Cardiac fibroblast (primary cell): ENCODE results near the gene C5AR2.

Experiments
- DNase-seq, 2 donors: peaks; one replicate each; pipeline versions ENCODE4 v3.0.0 to v3.0.0-alpha.2; 2010; ENCODE audit warnings: low read depth in 2 of 2
- H3K4me3 ChIP-seq, 2 donors: replicated peaks in 1 of 2; 1 replicate in 1 of 2; 2 replicates in 1 of 2; pipeline ENCODE4 v1.5.1; 2011; ENCODE audit warnings: low read depth in 2 of 2, low read length in 2 of 2, mild to moderate bottlenecking in 2 of 2, moderate library complexity in 1 of 2
- TF ChIP-seq, protein P1 (sequence below): IDR thresholded peaks from one replicate; pipeline ENCODE4 v1.5.1; 2011; ENCODE audit warnings: low read depth, mild to moderate bottlenecking, low read length, inconsistent platforms

Gene C5AR2

DNA sequence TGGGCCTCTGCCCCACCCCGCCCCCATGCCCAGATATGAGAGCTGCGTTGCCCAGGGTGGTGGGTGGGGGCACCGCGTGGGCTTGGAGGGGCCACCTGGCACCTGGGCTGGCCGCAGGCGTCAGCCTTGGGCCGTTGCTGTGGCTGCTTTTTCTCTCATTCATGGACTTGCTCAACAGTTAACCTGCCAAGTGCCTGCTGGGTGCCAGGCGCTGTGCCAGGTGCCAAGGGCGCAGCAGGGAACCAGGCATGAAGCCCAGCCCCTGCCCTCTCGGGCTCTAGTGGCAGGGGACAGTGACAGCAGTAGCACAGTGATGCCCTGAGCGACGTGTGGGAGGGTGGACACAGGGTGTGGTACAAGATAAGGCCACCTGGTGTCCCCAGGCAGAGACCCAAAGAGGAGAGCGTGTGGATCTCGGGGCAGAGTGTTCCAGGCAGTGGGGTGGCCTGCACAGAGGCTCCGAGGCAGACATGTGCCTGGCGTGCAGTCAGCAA, 45.3 kb downstream of the C5AR2 start:
- TF ChIP-seq, protein P1, sequence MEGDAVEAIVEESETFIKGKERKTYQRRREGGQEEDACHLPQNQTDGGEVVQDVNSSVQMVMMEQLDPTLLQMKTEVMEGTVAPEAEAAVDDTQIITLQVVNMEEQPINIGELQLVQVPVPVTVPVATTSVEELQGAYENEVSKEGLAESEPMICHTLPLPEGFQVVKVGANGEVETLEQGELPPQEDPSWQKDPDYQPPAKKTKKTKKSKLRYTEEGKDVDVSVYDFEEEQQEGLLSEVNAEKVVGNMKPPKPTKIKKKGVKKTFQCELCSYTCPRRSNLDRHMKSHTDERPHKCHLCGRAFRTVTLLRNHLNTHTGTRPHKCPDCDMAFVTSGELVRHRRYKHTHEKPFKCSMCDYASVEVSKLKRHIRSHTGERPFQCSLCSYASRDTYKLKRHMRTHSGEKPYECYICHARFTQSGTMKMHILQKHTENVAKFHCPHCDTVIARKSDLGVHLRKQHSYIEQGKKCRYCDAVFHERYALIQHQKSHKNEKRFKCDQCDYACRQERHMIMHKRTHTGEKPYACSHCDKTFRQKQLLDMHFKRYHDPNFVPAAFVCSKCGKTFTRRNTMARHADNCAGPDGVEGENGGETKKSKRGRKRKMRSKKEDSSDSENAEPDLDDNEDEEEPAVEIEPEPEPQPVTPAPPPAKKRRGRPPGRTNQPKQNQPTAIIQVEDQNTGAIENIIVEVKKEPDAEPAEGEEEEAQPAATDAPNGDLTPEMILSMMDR, result no peak
- no peak for DNase-seq
- H3K4me3 ChIP-seq, result no peak overlapping the region

DNA sequence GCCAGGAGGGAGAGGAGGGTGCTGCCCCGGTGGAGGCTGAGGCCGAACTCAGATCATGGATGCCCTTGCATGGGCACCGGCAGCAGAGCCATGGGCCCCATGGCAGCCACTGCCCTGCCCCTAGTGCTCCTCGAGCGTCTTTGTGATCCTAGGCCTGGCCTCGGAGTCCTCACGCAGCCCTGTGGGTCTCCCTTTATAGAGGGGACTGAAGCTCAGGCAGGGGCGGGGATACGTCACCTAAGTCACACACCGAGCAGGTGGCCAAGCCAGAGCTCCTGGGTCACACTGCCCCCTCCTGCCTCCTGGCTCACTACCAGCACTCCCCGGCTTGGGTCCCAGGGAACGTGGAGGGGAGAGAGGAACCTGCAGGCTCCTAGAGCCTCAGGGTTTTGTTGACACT, 45.8 kb downstream of the C5AR2 start:
- no peak overlapping the region for H3K4me3 ChIP-seq
- TF ChIP-seq, protein P1, result no peak
- no peak for DNase-seq

DNA sequence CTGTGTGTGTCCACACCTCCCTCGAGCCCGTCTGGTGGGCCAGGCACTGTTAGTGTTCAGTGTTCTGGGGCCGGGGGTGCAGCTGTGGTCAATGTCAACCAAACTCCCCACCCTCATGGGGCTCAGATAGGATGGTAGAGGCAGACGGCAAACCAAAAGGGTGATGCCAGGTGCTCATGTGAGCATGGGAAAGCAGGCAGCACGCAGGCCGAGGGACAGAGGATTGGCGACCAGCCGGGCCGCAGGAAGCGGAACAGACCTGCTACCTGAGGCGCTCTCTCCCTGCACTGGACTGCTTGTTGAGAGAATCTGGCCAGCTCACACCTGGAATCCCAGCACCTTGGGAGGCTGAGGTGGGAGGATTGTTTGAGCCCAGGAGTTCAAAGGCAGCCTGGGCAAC, 46.3 kb downstream of the C5AR2 start:
- H3K4me3 ChIP-seq, result no peak overlapping the region
- DNase-seq, result no peak
- TF ChIP-seq, protein P1, result no peak

DNA sequence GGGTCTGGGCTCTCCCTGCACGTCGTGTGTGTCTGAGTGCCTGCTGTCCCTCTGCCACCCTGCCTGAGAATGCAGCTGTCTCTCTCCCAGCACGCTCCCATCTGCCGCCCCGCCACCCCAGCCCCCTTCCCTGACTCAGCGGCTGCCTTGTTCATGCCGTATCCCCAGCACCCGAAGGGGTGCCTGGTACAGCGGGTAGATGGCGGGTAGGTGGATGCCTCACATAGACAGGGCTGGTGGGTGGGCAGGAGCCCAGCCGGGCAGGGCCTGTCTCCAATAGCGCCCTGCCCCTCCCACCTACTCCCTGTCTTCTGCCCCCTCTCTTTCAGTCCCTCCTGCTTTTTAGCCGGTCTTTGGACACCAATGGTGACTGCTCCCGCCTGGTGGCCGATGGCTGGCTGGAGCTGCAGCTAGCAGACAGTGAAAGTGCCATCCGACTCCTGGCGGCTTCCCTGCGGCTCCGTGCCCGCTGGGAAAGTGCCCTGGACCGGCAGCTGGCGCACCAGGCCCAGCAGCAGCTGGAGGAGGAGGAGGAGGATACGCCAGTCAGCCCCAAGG, 47.5 kb downstream of the C5AR2 start:
- TF ChIP-seq, protein P1, result no peak

DNA sequence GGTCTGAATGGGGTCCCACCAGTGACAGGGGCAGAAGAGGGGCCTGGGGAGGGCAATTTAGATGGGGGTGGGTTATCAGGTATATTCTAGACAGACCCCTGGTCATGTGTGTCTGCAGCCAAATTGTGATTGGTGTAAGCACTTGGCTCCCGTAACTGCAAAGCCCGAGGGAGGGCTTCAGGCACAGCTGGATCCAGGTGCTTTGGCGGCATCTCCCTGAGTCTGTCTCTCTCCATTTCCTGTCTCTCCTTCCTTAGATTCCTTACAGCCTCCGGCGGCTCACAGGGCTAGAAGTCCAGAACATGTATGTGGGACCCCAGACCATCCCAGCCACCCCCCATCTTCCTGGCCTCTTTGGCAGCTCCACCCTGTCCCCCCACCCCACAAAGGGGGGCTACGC, 48.6 kb downstream of the C5AR2 start:
- TF ChIP-seq, protein P1, result no peak
- no peak overlapping the region for H3K4me3 ChIP-seq
- no peak for DNase-seq

More for the DNA sequence above, 47.5 kb downstream of the C5AR2 start:
- H3K4me3 ChIP-seq, result no peak overlapping the region
- no peak for DNase-seq

DNA sequence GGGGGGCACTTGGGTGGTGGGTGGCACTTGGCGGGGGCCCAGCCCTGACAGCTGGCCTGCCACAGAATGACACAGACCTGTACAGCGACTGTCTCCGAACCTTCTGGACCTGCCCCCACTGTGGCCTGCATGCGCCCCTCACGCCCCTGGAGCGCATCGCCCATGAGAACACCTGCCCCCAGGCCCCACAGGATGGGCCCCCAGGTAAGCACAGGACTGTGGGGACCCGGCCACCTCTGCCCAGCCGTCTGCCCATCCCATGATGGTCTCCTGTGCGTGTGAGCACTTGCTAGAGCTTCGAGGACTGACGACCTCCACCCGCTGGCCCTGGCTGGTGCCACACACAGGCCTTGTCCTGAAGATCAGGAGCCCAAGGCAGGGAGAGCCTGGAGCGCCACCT, 49.1 kb downstream of the C5AR2 start:
- no peak overlapping the region for H3K4me3 ChIP-seq
- no peak for DNase-seq
- TF ChIP-seq, protein P1, result no peak
